H1 (cell line): ENCODE data around the gene SLCO2A1. TPM values are rescaled to one million over a fixed set of nuclear protein-coding genes. Genes with fewer than 3 reads are reported as not detected.

ENCODE experiments used
- CTCF ChIA-PET: fragments of 300-600 bp; sonication (Branson Sonifier 250); formaldehyde crosslinking; loops from one replicate; lab custom pipeline; 2021; ENCODE audit not compliant: partially characterized antibody; lab: Charles Lee
- POLR2A ChIA-PET: fragments of 300-600 bp; sonication (Branson Sonifier 250); formaldehyde crosslinking; loops from one replicate; lab custom pipeline; 2021; ENCODE audit warnings: inconsistent platforms; ENCODE audit not compliant: partially characterized antibody; lab: Charles Lee
- DNase-seq, 2 experiments: peaks; one replicate each; pipeline versions ENCODE4 v3.0.0 to v3.0.0-alpha.2; 2010 to 2022; ENCODE audit warnings: low spot score in 2 of 2, low read depth in 1 of 2, mixed read lengths in 1 of 2
- FAIRE-seq: peaks from 2 replicates; lab custom pipeline; 2011; peaks lifted over from hg19 to GRCh38; lab: Jason Lieb, UNC
- H2AFZ ChIP-seq: 2 replicates; pipeline ENCODE4 v1.8.1; 2012; ENCODE audit warnings: low read length, inconsistent platforms
- H2AK5ac ChIP-seq: 2 replicates; pipeline ENCODE4 v1.6.1; 2013; ENCODE audit warnings: low read depth, low read length
- H2BK120ac ChIP-seq: replicated peaks from 2 replicates; pipeline ENCODE3; 2013; ENCODE audit warnings: low read depth, low read length, inconsistent platforms
- H2BK12ac ChIP-seq: 2 replicates; pipeline ENCODE4 v1.6.1; 2013; ENCODE audit warnings: low read depth, low read length
- H2BK15ac ChIP-seq: 2 replicates; pipeline ENCODE4 v1.6.1; 2013; ENCODE audit warnings: low read length
- H2BK20ac ChIP-seq: 2 replicates; pipeline ENCODE4 v1.6.1; 2013; ENCODE audit warnings: low read length
- H2BK5ac ChIP-seq: 2 replicates; pipeline ENCODE4 v1.6.1; 2013; ENCODE audit warnings: low read depth, low read length
- H3K14ac ChIP-seq: 2 replicates; pipeline ENCODE4 v1.6.1; 2013; ENCODE audit warnings: inconsistent platforms; ENCODE audit not compliant: insufficient read length
- H3K18ac ChIP-seq: 2 replicates; pipeline ENCODE4 v1.6.1; 2013; ENCODE audit warnings: low read length; ENCODE audit errors: extremely low read depth
- H3K23ac ChIP-seq: 2 replicates; pipeline ENCODE4 v1.6.1; 2013; ENCODE audit warnings: inconsistent platforms; ENCODE audit not compliant: insufficient read length
- H3K23me2 ChIP-seq: 2 replicates; pipeline ENCODE4 v1.6.1; 2013; ENCODE audit warnings: low read depth, low read length
- H3K27ac ChIP-seq: 2 replicates; pipeline ENCODE4 v1.6.1; 2011; ENCODE audit warnings: low read depth, low read length, inconsistent platforms
- H3K27me3 ChIP-seq, 4 experiments: replicated peaks in 1 of 4; 1 replicate in 1 of 4; 2 replicates in 3 of 4; pipeline versions ENCODE4 v1.6.1 to v1.8.1; 2011 to 2013; ENCODE audit warnings: low read length in 3 of 4, mild to moderate bottlenecking in 3 of 4, inconsistent platforms in 2 of 4, mixed read lengths in 2 of 4, moderate library complexity in 1 of 4; ENCODE audit not compliant: control insufficient read depth in 3 of 4, insufficient read depth in 3 of 4; ENCODE audit errors: extremely low read depth in 1 of 4
- H3K36me3 ChIP-seq, 4 experiments: 2 replicates each; pipeline versions ENCODE4 v1.6.1 to v1.8.1; 2011 to 2013; ENCODE audit warnings: mild to moderate bottlenecking in 4 of 4, low read length in 3 of 4, moderate library complexity in 2 of 4, control low read depth in 1 of 4, inconsistent platforms in 1 of 4; ENCODE audit not compliant: insufficient read depth in 4 of 4, control insufficient read depth in 2 of 4
- H3K4ac ChIP-seq: replicated peaks from 2 replicates; pipeline ENCODE3; 2013; ENCODE audit warnings: low read length, low read depth, mixed read lengths, inconsistent platforms; ENCODE audit not compliant: insufficient read length
- H3K4me1 ChIP-seq, 4 experiments: replicated peaks in 1 of 4; 1 replicate in 1 of 4; 2 replicates in 3 of 4; pipeline versions ENCODE4 v1.6.1 to v1.8.1; 2011 to 2013; ENCODE audit warnings: low read length in 3 of 4, inconsistent platforms in 2 of 4, mixed read lengths in 1 of 4; ENCODE audit not compliant: insufficient read depth in 4 of 4, control insufficient read depth in 3 of 4
- H3K4me2 ChIP-seq, 2 experiments: 2 replicates each; pipeline versions ENCODE4 v1.6.1 to v1.8.1; 2011 to 2013; ENCODE audit warnings: low read depth in 2 of 2, low read length in 2 of 2, control low read depth in 1 of 2, inconsistent platforms in 1 of 2, mild to moderate bottlenecking in 1 of 2; ENCODE audit not compliant: insufficient read depth in 1 of 2
- H3K4me3 ChIP-seq, 4 experiments: fragments of 200-600, 300-600 bp in 1 of 4; sonication (generic), shearing (Covaris generic), sonication (Bioruptor Twin) in 1 of 4; 2 replicates each; pipeline versions ENCODE4 v1.5.1 to v1.8.1; 2011 to 2016; ENCODE audit warnings: low read length in 4 of 4, low read depth in 3 of 4, control low read depth in 2 of 4, inconsistent platforms in 2 of 4, mild to moderate bottlenecking in 2 of 4, mixed read lengths in 1 of 4, moderate library complexity in 1 of 4; ENCODE audit not compliant: insufficient read depth in 2 of 4; ENCODE audit errors: extremely low read depth in 1 of 4
- H3K56ac ChIP-seq: replicated peaks from 2 replicates; pipeline ENCODE3; 2013; ENCODE audit warnings: low read depth, mild to moderate bottlenecking, mixed read lengths, low read length, inconsistent platforms; ENCODE audit not compliant: insufficient read length
- H3K79me1 ChIP-seq: 2 replicates; pipeline ENCODE4 v1.6.1; 2013; ENCODE audit warnings: low read depth, low read length, control low read depth
- H3K79me2 ChIP-seq, 2 experiments: 2 replicates each; pipeline versions ENCODE4 v1.6.1 to v1.8.1; 2012 to 2013; ENCODE audit warnings: low read length in 2 of 2, mild to moderate bottlenecking in 2 of 2, inconsistent platforms in 1 of 2; ENCODE audit not compliant: insufficient read depth in 2 of 2, control insufficient read depth in 1 of 2
- H3K9ac ChIP-seq, 4 experiments: replicated peaks in 1 of 4; 1 replicate in 1 of 4; 2 replicates in 3 of 4; pipeline versions ENCODE4 v1.6.1 to v1.8.1; 2011 to 2013; ENCODE audit warnings: low read depth in 3 of 4, low read length in 3 of 4, control low read depth in 2 of 4, mild to moderate bottlenecking in 2 of 4, moderate library complexity in 2 of 4, inconsistent platforms in 1 of 4; ENCODE audit errors: extremely low read depth in 1 of 4
- H3K9me3 ChIP-seq, 2 experiments: 2 replicates each; pipeline versions ENCODE4 v1.6.1 to v1.8.1; 2012 to 2013; ENCODE audit warnings: mild to moderate bottlenecking in 2 of 2, moderate library complexity in 2 of 2, control low read depth in 1 of 2, inconsistent platforms in 1 of 2, low read depth in 1 of 2, low read length in 1 of 2, mixed read lengths in 1 of 2; ENCODE audit not compliant: insufficient read depth in 2 of 2
- H4K20me1 ChIP-seq, 2 experiments: replicated peaks in 1 of 2; 2 replicates each; pipeline versions ENCODE3 to v1.8.1; 2011 to 2013; ENCODE audit warnings: inconsistent platforms in 2 of 2, low read length in 2 of 2, mild to moderate bottlenecking in 1 of 2; ENCODE audit not compliant: insufficient read depth in 2 of 2, control insufficient read depth in 1 of 2
- H4K5ac ChIP-seq: 2 replicates; pipeline ENCODE4 v1.6.1; 2013; ENCODE audit warnings: low read length, low read depth, mixed read lengths, inconsistent platforms; ENCODE audit not compliant: insufficient read length
- H4K8ac ChIP-seq: 2 replicates; pipeline ENCODE4 v1.8.0; 2013; ENCODE audit warnings: mild to moderate bottlenecking, moderate library complexity, low read length, inconsistent platforms; ENCODE audit not compliant: insufficient read depth; ENCODE audit errors: extremely low read depth
- H4K91ac ChIP-seq: replicated peaks from 2 replicates; pipeline ENCODE3; 2013; ENCODE audit warnings: low read length, mixed read lengths, inconsistent platforms; ENCODE audit not compliant: insufficient read length
- CEBPB ChIP-seq: IDR thresholded peaks from 2 replicates; pipeline ENCODE4 v1.6.1; 2012; ENCODE audit warnings: low read depth, low read length
- CHD1 ChIP-seq: IDR thresholded peaks from 2 replicates; pipeline ENCODE4 v1.6.1; 2012; ENCODE audit warnings: low read depth, low read length, improper control_type of control experiment
- CREB1 ChIP-seq: IDR thresholded peaks from 2 replicates; pipeline ENCODE4 v1.6.1; 2012; ENCODE audit warnings: inconsistent platforms
- EP300 ChIP-seq, 2 experiments: IDR thresholded peaks; 1 replicate in 1 of 2; 2 replicates in 1 of 2; pipeline ENCODE4 v1.6.1; 2011 to 2012; ENCODE audit warnings: low read depth in 2 of 2, low read length in 2 of 2, mild to moderate bottlenecking in 2 of 2, borderline replicate concordance in 1 of 2, inconsistent platforms in 1 of 2, moderate library complexity in 1 of 2
- HDAC2 ChIP-seq, 2 experiments: fragments of 300-600 bp in 1 of 2; sonication (generic) in 1 of 2; IDR thresholded peaks; 2 replicates each; pipeline ENCODE4 v1.6.1; 2011 to 2012; ENCODE audit warnings: low read depth in 2 of 2, low read length in 2 of 2, mild to moderate bottlenecking in 2 of 2, moderate library complexity in 2 of 2, borderline replicate concordance in 1 of 2, inconsistent platforms in 1 of 2
- JUN ChIP-seq: IDR thresholded peaks from 2 replicates; pipeline ENCODE4 v1.6.1; 2011; ENCODE audit warnings: low read depth, mild to moderate bottlenecking, improper control_type of control experiment, low read length
- NANOG ChIP-seq: IDR thresholded peaks from 2 replicates; pipeline ENCODE4 v1.6.1; 2011; ENCODE audit warnings: low read length, low read depth, mild to moderate bottlenecking, inconsistent platforms; ENCODE audit not compliant: insufficient read depth, poor library complexity, severe bottlenecking
- POLR2A ChIP-seq, 2 experiments: IDR thresholded peaks; 1 replicate in 1 of 2; 2 replicates in 1 of 2; pipeline ENCODE4 v1.6.1; 2011; ENCODE audit warnings: low read depth in 2 of 2, low read length in 2 of 2, mild to moderate bottlenecking in 2 of 2; ENCODE audit errors: control extremely low read depth in 1 of 2
- RNF2 ChIP-seq: fragments of 200-900, 300-1000 bp; sonication (generic); IDR thresholded peaks from 2 replicates; pipeline ENCODE4 v1.7.1; 2016; ENCODE audit warnings: borderline replicate concordance, low read depth, mild to moderate bottlenecking, antibody characterized with exemption, low read length; ENCODE audit not compliant: poor library complexity, severe bottlenecking; ENCODE audit errors: missing control alignments
- SP1 ChIP-seq: IDR thresholded peaks from 2 replicates; pipeline ENCODE4 v1.6.1; 2011; ENCODE audit warnings: low read depth, low read length
- TCF12 ChIP-seq: IDR thresholded peaks from 2 replicates; pipeline ENCODE4 v1.6.1; 2011; ENCODE audit warnings: low read depth, mild to moderate bottlenecking, low read length
- WGBS, 2 experiments: shearing (Covaris generic) in 1 of 2; methylation state at CpG; one replicate each; pipeline versions ENCODE4 v1.1.6 to v1.1.7; 2013 to 2015; ENCODE audit warnings: low lambda C conversion rate in 2 of 2, mixed read lengths in 2 of 2, inconsistent platforms in 1 of 2, low coverage in 1 of 2, missing lambda C conversion rate in 1 of 2; ENCODE audit not compliant: insufficient replicate concordance in 2 of 2, insufficient coverage in 1 of 2, insufficient read length in 1 of 2; ENCODE audit errors: extremely low coverage in 1 of 2, missing lambda C conversion rate in 1 of 2; 5-methylcytosine and 5-hydroxymethylcytosine counted together
- polyA plus RNA-seq, 7 experiments: library from polyadenylated mRNA; depleted of rRNA in 3 of 7; stranded (reverse) in 5 of 7; unstranded in 2 of 7; fragments of >200 nt in 5 of 7; fragments of 200-250 nt in 2 of 7; gene quantifications; 1 replicate in 5 of 7; 2 replicates in 1 of 7; 4 replicates in 1 of 7; pipeline versions ENCODE4 v1.2.1 to v1.2.3, GENCODE V29; 2011 to 2013; ENCODE audit warnings: missing spikeins in 2 of 7, mixed read lengths in 2 of 7
- total RNA-seq: library from RNA; stranded (reverse); fragmentation: NEBNext Ultra II Directional; extraction: Animal tissue kit (Norgen Biotek cat#: 25700); gene quantifications from 2 replicates; pipeline ENCODE4 v1.2.1, GENCODE V29; 2021
- TF ChIP-seq, protein P1 (sequence below): IDR thresholded peaks from 2 replicates; pipeline ENCODE4 v1.6.1; 2012; ENCODE audit warnings: inconsistent platforms

Gene SLCO2A1
- total and polyA plus RNA-seq, 2 of the 8 experiments (the other 6 are each of a cell fraction or from before 2014, with no cell fraction given), result 1.1 to 2.3 TPM

DNA sequence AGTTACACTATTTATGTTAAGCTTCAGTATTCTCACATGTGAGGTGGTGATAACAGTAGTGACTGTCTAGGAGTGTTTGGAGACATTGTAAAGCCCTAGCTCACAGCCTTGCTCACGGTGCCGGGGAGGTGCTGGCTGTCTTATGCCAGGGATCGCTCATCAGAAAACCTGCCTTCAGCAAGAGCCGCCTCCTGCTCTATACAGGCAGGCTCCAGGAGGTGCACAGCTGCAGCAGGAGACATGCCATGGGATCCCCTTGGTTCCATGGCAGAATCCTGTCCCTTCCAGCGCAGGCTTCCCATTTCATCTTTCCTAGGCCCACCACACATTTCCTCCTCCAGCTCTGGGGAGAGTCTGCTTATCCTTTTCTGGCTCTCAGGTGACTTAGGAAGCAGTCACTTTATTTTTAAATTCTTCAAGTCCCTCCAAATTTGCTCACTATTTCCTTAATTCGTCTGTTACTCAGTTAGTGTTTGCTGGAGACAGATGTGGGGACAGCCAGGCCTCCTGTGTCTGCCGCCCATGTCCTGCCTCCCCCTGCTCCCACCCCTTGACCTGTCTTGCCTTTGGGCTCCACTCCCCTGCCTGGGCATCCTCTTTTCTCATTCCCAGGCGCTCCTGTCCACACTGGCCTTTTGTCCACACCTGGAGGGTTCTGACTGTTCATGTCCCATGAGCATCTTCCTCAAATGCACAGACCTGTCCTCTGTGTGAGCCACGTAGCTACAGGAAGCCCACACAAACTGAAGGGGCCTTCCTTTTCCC, 31.7 kb downstream of the SLCO2A1 start:
- H4K5ac ChIP-seq, result no peak overlapping the region
- H2BK12ac ChIP-seq, result no peak overlapping the region
- H2AK5ac ChIP-seq, result 0 out of 2 replicates have a peak overlapping the region, but pooled peaks have one; percentile 24
- H3K4ac ChIP-seq, result no peak overlapping the region
- H3K4me2 ChIP-seq, result no peak overlapping the region
- POLR2A ChIA-PET, result interaction anchor here (0.7 kb wide), 1 partner anchor 10 kb away, joined by 3 read pairs; no protein-coding TSS in a partner anchor
- no peak overlapping the region for H2BK15ac ChIP-seq
- no peak overlapping the region for H4K91ac ChIP-seq
- H3K27me3 ChIP-seq, result peaks cover 0 to 5% (median 0%) of the 10 kb centered on the region in 4 experiments; a peak in 2 of 7 replicates
- CTCF ChIA-PET, result interaction anchor here (1.0 kb wide), 1 partner anchor 28 kb away, joined by 3 read pairs; no protein-coding TSS in a partner anchor
- H2BK5ac ChIP-seq, result no peak overlapping the region
- H3K9ac ChIP-seq, result no peak overlapping the region
- FAIRE-seq (no peak), DNase-seq (no peak)
- H3K14ac ChIP-seq, result no peak overlapping the region
- no peaks in the 10 kb centered on the region for H3K36me3 ChIP-seq
- H2AFZ ChIP-seq, result no peak overlapping the region
- no peaks in the 10 kb centered on the region for H3K79me2 ChIP-seq
- no peak overlapping the region for H2BK20ac ChIP-seq
- H3K23ac ChIP-seq, result no peak overlapping the region
- no peak overlapping the region for H3K56ac ChIP-seq
- no peaks in the 10 kb centered on the region for H3K23me2 ChIP-seq
- H4K8ac ChIP-seq, result no peak overlapping the region; the same call in 1 of the 2 replicates
- 88% methylated on average over 9 of the region's 9 CpGs; no CpG with 5 or more reads in 1 of the 2 experiments for WGBS, 2 experiments
- no peak overlapping the region for H3K4me3 ChIP-seq
- H2BK120ac ChIP-seq, result no peak overlapping the region
- H3K9me3 ChIP-seq, result no peaks in the 10 kb centered on the region
- no peaks in the 10 kb centered on the region for H3K79me1 ChIP-seq
- H4K20me1 ChIP-seq, result no peaks in the 10 kb centered on the region
- no peak overlapping the region for H3K27ac ChIP-seq
- H3K4me1 ChIP-seq, result peaks cover 0 to 3% (median 1%) of the 10 kb centered on the region in 4 experiments; a peak in 3 of 7 replicates
- no peak overlapping the region for H3K18ac ChIP-seq
- TF ChIP-seq RNF2 (no peak), CEBPB (no peak), POLR2A (IDR thresholded peaks at IDR 0.05; ENCODE audit: control extremely low read depth in 1 of 2, low read depth in 2 of 2, low read length in 2 of 2) (no peak), NANOG (no peak), TCF12 (no peak), SP1 (no peak), EP300 (IDR thresholded peaks at IDR 0.05; ENCODE audit: borderline replicate concordance in 1 of 2, low read depth in 2 of 2, low read length in 2 of 2) (no peak), CREB1 (no peak), JUN (no peak), HDAC2 (IDR thresholded peaks at IDR 0.05; ENCODE audit: borderline replicate concordance in 1 of 2, low read depth in 2 of 2, low read length in 2 of 2) (no peak), CHD1 (no peak)
- TF ChIP-seq, protein P1, sequence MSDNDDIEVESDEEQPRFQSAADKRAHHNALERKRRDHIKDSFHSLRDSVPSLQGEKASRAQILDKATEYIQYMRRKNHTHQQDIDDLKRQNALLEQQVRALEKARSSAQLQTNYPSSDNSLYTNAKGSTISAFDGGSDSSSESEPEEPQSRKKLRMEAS, result no peak
